Activated T-cell treated with anti-CD3 and anti-CD28 coated beads, Interleukin-2, amount 50 U/mL, for 24 hours (primary cell): ENCODE measurements around the gene STT3B.
"Not testable (repeated sequence)": the region's sequence is repeated elsewhere in the genome, so short reads cannot be mapped to it uniquely, and the experiment has no call there.

Source experiments
- DNase-seq: peaks from one replicate; pipeline ENCODE4 v3.0.0-alpha.2; 2020
- H3K27ac Mint-ChIP-seq: 2 replicates; pipeline ENCODE4 v1.8.0; 2020; ENCODE audit warnings: mild to moderate bottlenecking, mixed read lengths
- H3K27me3 Mint-ChIP-seq: 2 replicates; pipeline ENCODE4 v1.8.0; 2020; ENCODE audit warnings: mixed read lengths
- H3K36me3 Mint-ChIP-seq: 2 replicates; pipeline ENCODE4 v1.8.0; 2020; ENCODE audit warnings: low read depth, mixed read lengths
- H3K4me1 Mint-ChIP-seq: 2 replicates; pipeline ENCODE4 v1.8.0; 2020; ENCODE audit warnings: low read depth, mixed read lengths
- H3K4me3 Mint-ChIP-seq: 2 replicates; pipeline ENCODE4 v1.8.0; 2020; ENCODE audit warnings: mild to moderate bottlenecking, moderate library complexity, mixed read lengths
- H3K9me3 Mint-ChIP-seq: 2 replicates; pipeline ENCODE4 v1.8.0; 2020; ENCODE audit warnings: mixed read lengths

The STT3B gene

DNA sequence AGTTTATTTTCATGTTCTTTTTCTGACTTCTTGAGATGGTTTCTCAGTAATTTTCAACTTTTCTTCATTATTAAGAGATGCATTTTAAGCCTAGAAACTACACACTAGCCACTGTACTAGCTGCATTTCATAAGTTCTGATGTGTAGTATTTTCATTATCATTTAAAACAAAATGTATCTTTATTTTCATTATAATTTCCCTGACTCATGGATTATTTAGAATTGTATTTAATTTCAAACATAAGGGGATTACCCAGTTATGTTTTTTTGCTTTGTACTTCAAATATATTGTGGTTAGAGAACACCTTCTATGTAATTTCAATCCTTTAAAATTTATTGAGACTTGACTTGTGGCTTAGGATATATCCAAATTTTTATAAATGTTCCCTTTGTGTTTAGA is 44.5 kb downstream of the STT3B start:
- peaks cover 51% of the 10 kb centered on the region for H3K4me1 Mint-ChIP-seq
- no peak for DNase-seq
- H3K27ac Mint-ChIP-seq: no peak overlapping the region
- peaks cover 60% of the 10 kb centered on the region for H3K36me3 Mint-ChIP-seq
- H3K9me3 Mint-ChIP-seq: no peaks in the 10 kb centered on the region
- H3K4me3 Mint-ChIP-seq: no peak overlapping the region
- H3K27me3 Mint-ChIP-seq: no peaks in the 10 kb centered on the region

- Mint-ChIP-seq H3K27ac (no peak overlapping the region), H3K4me1 (peaks cover 73% of the 10 kb centered on the region), H3K27me3 (no peaks in the 10 kb centered on the region)
Measured at GRCh38 chr3:31579828-31580227, 47.1 kb downstream of the STT3B start.

GRCh38 chr3:31580645-31581044 is 47.9 kb downstream of the STT3B start:
- H3K27ac Mint-ChIP-seq: no peak overlapping the region
- no peaks in the 10 kb centered on the region for H3K27me3 Mint-ChIP-seq
- DNase-seq: no peak
- H3K4me1 Mint-ChIP-seq: peaks cover 77% of the 10 kb centered on the region
- H3K4me3 Mint-ChIP-seq: no peak overlapping the region
- H3K36me3 Mint-ChIP-seq: peaks cover 92% of the 10 kb centered on the region
- peaks cover 15% of the 10 kb centered on the region for H3K9me3 Mint-ChIP-seq

More at GRCh38 chr3:31579828-31580227, 47.1 kb downstream of the STT3B start:
- H3K4me3 Mint-ChIP-seq: no peak overlapping the region
- DNase-seq: no peak
- peaks cover 85% of the 10 kb centered on the region for H3K36me3 Mint-ChIP-seq
- H3K9me3 Mint-ChIP-seq: peaks cover 11% of the 10 kb centered on the region

- peaks cover 79% of the 10 kb centered on the region for H3K4me1 Mint-ChIP-seq
- no peak overlapping the region for H3K4me3 Mint-ChIP-seq
- no peak for DNase-seq
- H3K9me3 Mint-ChIP-seq: peaks cover 16% of the 10 kb centered on the region
- no peaks in the 10 kb centered on the region for H3K27me3 Mint-ChIP-seq
- H3K27ac Mint-ChIP-seq: peak overlapping the region; percentile 20
- peaks cover 95% of the 10 kb centered on the region for H3K36me3 Mint-ChIP-seq
Measured at GRCh38 chr3:31581660-31582059, 48.9 kb downstream of the STT3B start.

DNA sequence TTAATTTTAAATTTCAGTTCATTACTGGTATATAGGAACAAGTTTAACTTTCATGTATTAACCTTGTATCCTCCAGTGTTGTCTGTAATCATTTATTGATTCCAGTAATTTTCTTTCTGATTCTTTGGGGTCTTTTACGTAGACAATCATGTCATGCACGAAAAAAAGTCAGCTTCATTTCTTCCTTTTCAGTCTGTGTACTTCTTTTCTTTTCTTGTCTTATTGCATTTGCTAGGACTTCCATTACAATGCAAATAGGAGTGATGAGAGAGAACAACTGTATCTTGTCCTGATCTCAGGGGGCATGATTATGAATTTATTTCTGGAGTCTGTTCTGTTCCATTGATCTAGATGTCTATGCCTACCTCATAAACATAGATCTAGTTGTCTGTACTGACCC is 56.5 kb downstream of the STT3B start:
- H3K27me3 Mint-ChIP-seq: no peaks in the 10 kb centered on the region
- H3K4me1 Mint-ChIP-seq: peaks cover 51% of the 10 kb centered on the region
- peaks cover 95% of the 10 kb centered on the region for H3K36me3 Mint-ChIP-seq
- DNase-seq: no peak
- peaks cover 30% of the 10 kb centered on the region for H3K9me3 Mint-ChIP-seq
- no peak overlapping the region for H3K27ac Mint-ChIP-seq
- H3K4me3 Mint-ChIP-seq: no peak overlapping the region

DNA sequence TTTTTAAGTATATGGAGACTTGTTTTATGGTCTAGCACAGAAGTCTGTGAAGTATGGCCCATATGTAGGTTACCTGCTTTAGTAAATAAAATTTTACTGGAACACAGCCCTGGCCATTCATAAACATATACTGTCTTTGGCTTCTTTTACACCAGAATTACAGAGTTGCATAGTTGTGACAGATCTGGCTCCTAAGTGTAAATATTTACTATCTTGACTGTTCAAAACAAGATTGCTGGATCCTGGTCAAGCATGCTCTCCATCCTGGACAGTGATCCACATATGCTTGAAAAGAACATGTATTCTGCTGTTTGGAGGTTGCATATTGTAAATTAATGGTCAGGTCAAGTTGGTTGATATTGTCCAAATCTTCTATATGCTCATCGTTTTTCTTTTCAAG is 57.9 kb downstream of the STT3B start:
- no peak overlapping the region for H3K4me3 Mint-ChIP-seq
- H3K27ac Mint-ChIP-seq: no peak overlapping the region
- H3K36me3 Mint-ChIP-seq: peaks cover 95% of the 10 kb centered on the region
- peaks cover 55% of the 10 kb centered on the region for H3K4me1 Mint-ChIP-seq
- no peaks in the 10 kb centered on the region for H3K27me3 Mint-ChIP-seq
- DNase-seq: no peak
- H3K9me3 Mint-ChIP-seq: peaks cover 24% of the 10 kb centered on the region

DNA sequence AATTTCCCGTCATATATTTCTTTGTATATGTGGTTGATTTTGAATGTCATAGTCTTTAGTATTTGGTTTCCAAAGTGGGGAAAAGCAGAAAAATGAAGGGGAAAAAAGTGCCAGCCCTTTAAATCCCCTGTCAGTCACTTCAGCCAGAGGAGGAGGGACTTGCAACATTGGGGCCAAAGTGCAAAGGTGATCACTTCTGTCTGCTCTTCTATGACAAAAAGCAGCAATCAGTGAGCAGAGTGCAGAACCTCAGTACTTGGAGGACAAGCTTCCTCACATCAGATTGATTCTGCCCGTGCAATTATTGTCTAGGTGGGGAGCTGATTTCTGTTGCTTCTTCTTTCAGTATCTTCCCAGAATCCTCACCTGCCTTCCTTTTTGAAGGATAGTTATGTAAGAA is 60.0 kb downstream of the STT3B start:
- H3K4me3 Mint-ChIP-seq: no peak overlapping the region
- peaks cover 56% of the 10 kb centered on the region for H3K4me1 Mint-ChIP-seq
- H3K36me3 Mint-ChIP-seq: peaks cover 90% of the 10 kb centered on the region
- no peaks in the 10 kb centered on the region for H3K27me3 Mint-ChIP-seq
- peak overlapping the region; percentile 14 for H3K27ac Mint-ChIP-seq
- no peak for DNase-seq
- H3K9me3 Mint-ChIP-seq: peaks cover 23% of the 10 kb centered on the region

GRCh38 chr3:31596176-31596575 is 63.5 kb downstream of the STT3B start:
- no peaks in the 10 kb centered on the region for H3K27me3 Mint-ChIP-seq
- H3K4me1 Mint-ChIP-seq: peaks cover 53% of the 10 kb centered on the region
- H3K27ac Mint-ChIP-seq: no peak overlapping the region
- DNase-seq: no peak
- peaks cover 4% of the 10 kb centered on the region for H3K9me3 Mint-ChIP-seq
- H3K4me3 Mint-ChIP-seq: no peak overlapping the region
- peaks cover 88% of the 10 kb centered on the region for H3K36me3 Mint-ChIP-seq

- H3K4me3 Mint-ChIP-seq: no peak overlapping the region
- H3K27me3 Mint-ChIP-seq: no peaks in the 10 kb centered on the region
- H3K4me1 Mint-ChIP-seq: peaks cover 21% of the 10 kb centered on the region
- DNase-seq: no peak
- peaks cover 17% of the 10 kb centered on the region for H3K9me3 Mint-ChIP-seq
- H3K27ac Mint-ChIP-seq: no peak overlapping the region
- peaks cover 89% of the 10 kb centered on the region for H3K36me3 Mint-ChIP-seq
Measured at GRCh38 chr3:31600431-31600830, 67.7 kb downstream of the STT3B start.

- H3K4me1 Mint-ChIP-seq: peaks cover 39% of the 10 kb centered on the region
- DNase-seq, H3K27me3 Mint-ChIP-seq, H3K4me3 Mint-ChIP-seq, H3K27ac Mint-ChIP-seq: not testable (repeated sequence)
- peaks cover 33% of the 10 kb centered on the region for H3K9me3 Mint-ChIP-seq
- H3K36me3 Mint-ChIP-seq: peaks cover 93% of the 10 kb centered on the region
Measured at GRCh38 chr3:31605333-31605732, 72.6 kb downstream of the STT3B start.

DNA sequence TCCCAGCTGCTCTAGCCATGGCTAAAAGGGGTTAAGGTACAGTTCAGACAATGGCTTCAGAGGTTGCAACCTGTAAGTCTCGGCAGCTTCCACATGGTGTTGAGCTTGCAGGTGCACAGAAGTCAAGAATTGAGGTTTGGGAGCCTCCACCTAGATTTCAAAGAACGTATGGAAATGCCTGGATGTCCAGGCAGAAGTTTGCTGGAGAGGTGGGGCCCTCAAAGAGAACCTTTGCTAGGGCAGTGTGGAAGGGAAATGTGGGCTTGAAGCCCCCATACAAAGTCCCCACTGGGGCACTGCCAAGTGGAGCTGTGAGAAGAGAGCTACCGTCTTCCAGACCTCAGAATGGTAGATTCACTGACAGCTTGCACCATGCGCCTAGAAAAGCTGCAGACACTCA is 73.7 kb downstream of the STT3B start:
- H3K9me3 Mint-ChIP-seq: peaks cover 31% of the 10 kb centered on the region
- H3K4me1 Mint-ChIP-seq: peaks cover 41% of the 10 kb centered on the region
- H3K36me3 Mint-ChIP-seq: peaks cover 88% of the 10 kb centered on the region
- H3K4me3 Mint-ChIP-seq: no peak overlapping the region
- H3K27ac Mint-ChIP-seq: no peak overlapping the region
- DNase-seq: no peak
- no peaks in the 10 kb centered on the region for H3K27me3 Mint-ChIP-seq

DNA sequence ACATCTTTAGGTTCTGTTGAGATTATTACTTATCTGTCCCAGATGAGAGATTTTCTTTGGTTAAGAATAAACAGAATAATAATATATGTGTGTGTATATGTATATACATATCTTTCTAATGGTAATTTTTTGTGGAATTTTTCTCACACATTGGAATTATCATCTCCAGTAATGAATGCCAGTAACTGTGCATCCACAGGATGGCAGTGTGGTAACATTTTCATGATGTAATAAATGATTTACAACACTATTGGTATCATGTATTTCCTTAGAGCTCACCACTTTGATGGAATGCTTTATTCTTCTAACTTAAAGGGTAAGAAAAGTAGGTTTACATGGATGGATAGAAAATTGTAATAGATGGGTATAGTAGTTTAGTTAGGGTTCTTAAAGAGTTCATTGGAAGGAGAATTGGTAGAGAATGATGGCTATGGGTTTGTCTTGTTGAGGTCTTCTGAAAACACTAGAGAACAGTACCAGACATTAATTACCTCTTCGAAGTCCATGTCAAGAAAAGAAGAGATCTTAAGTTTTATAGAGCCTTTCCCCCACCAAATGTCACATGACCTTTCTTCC is 78.1 kb downstream of the STT3B start:
- Mint-ChIP-seq H3K4me3 (no peak overlapping the region), H3K27me3 (no peaks in the 10 kb centered on the region), H3K27ac (no peak overlapping the region), H3K9me3 (peaks cover 13% of the 10 kb centered on the region), H3K4me1 (peaks cover 74% of the 10 kb centered on the region), H3K36me3 (peaks cover 79% of the 10 kb centered on the region)
- no peak for DNase-seq

DNA sequence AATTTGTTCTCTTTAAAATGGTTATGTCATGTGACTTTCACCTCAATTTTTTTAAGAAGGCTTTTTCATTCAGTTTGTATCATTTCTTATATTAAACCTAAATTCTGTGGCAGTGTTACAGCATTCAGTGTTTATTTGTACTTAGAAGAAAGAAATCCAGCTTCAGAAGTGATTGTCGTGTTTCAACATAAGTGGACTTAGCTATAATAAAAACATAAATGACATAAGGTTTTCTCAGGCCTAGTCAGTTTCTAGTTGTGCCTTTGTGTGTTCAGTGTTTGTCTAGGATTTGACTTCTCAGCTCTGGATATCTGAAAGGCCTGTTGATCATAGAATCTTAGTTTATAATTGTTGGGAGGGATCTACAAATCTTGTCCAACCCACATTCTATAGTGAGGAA is 80.5 kb downstream of the STT3B start:
- no peak for DNase-seq
- Mint-ChIP-seq H3K4me1 (peaks cover 68% of the 10 kb centered on the region), H3K27me3 (no peaks in the 10 kb centered on the region), H3K36me3 (peaks cover 78% of the 10 kb centered on the region), H3K4me3 (no peak overlapping the region), H3K9me3 (no peaks in the 10 kb centered on the region), H3K27ac (no peak overlapping the region)

- Mint-ChIP-seq H3K9me3 (no peaks in the 10 kb centered on the region), H3K36me3 (peaks cover 77% of the 10 kb centered on the region), H3K27ac (no peak overlapping the region), H3K4me1 (peaks cover 63% of the 10 kb centered on the region), H3K4me3 (no peak overlapping the region), H3K27me3 (no peaks in the 10 kb centered on the region)
- no peak for DNase-seq
Measured at GRCh38 chr3:31613654-31614053, 80.9 kb downstream of the STT3B start.

DNA sequence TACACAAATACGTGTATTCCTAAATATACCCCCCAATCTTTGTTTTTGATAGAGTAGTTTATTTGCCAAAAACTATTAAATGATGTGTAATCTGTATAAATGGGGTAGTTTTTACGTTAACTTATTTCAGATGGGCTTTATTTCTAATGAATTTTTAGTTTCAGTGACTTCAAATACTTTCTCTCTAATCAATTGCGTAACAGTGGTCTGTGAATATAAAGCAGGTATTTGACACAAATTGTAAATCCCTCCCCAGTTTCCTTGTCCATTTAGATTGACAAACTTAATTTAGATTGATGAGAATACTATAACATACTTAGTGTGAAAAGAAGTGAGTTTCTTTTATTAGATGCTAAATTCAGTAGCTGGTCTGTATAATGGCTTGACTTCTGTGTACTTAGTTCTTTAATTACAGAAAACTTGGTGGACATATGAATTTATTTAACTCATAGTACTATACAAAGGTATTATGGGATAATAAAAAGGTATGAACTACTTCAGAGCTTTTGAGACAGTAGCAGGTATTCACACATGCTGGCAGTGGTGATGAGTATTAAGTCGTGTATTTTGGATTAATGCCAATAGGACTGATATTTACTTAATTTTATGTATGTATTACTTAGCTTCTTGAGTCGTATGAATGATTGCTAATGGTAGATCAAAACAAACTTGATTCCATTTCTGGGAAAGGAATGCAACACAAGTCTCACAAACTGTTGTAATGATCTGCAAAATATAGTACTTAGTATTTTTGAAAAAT is 81.6 kb downstream of the STT3B start:
- no peak for DNase-seq
- Mint-ChIP-seq H3K9me3 (no peaks in the 10 kb centered on the region), H3K27ac (no peak overlapping the region), H3K4me1 (peaks cover 60% of the 10 kb centered on the region), H3K4me3 (no peak overlapping the region), H3K27me3 (no peaks in the 10 kb centered on the region), H3K36me3 (peaks cover 77% of the 10 kb centered on the region)
